SK-N-SH treated with all-trans-retinoic acid at 6 μM for 48 hours (cell line): Measurements from ENCODE around the gene CCDC178.

ENCODE experiments used
- ATAC-seq: fragments of 200-7000 bp; cut with Tn5 transposase; 3 replicates; pipeline ENCODE4 v1.9.1; 2020; ENCODE audit warnings: mild to moderate bottlenecking, moderate library complexity
- ARNTL ChIP-seq: fragments of 450-650 bp; formaldehyde crosslinking; IDR thresholded peaks from 2 replicates; pipeline ENCODE4 v1.5.0; 2020; ENCODE audit warnings: low read depth, mild to moderate bottlenecking, moderate library complexity, borderline replicate concordance
- BACH2 ChIP-seq: fragments of 250-450 bp; sonication (Bioruptor Pico); IDR thresholded peaks from 2 replicates; pipeline ENCODE4 v1.9.0; 2021; ENCODE audit warnings: mild to moderate bottlenecking, borderline replicate concordance
- CSDC2 ChIP-seq: fragments of 250-450 bp; sonication (Bioruptor Pico); IDR thresholded peaks from 2 replicates; pipeline ENCODE4 v1.5.0; 2020; ENCODE audit warnings: mild to moderate bottlenecking, moderate library complexity
- CSRNP3 ChIP-seq: fragments of 250-450 bp; sonication (Bioruptor Pico); IDR thresholded peaks from 2 replicates; pipeline ENCODE4 v1.5.1; 2021; ENCODE audit warnings: mild to moderate bottlenecking, moderate library complexity
- ESRRG ChIP-seq: fragments of 250-450 bp; sonication (Bioruptor Pico); IDR thresholded peaks from 2 replicates; pipeline ENCODE4 v1.6.1; 2021; ENCODE audit warnings: mild to moderate bottlenecking
- ISL1 ChIP-seq: fragments of 250-450 bp; sonication (Bioruptor Pico); IDR thresholded peaks from 2 replicates; pipeline ENCODE4 v2.1.2; 2022; ENCODE audit warnings: mild to moderate bottlenecking, moderate library complexity
- OSR1 ChIP-seq: fragments of 250-450 bp; sonication (Bioruptor Pico); IDR thresholded peaks from 2 replicates; pipeline ENCODE4 v1.8.0; 2022; ENCODE audit warnings: moderate library complexity, mild to moderate bottlenecking, inconsistent platforms
- PATZ1 ChIP-seq: fragments of 250-450 bp; sonication (Bioruptor Pico); IDR thresholded peaks from 2 replicates; pipeline ENCODE4 v1.8.0; 2020; ENCODE audit warnings: mild to moderate bottlenecking, moderate library complexity, borderline replicate concordance
- POU6F1 ChIP-seq: fragments of 250-450 bp; sonication (Bioruptor Pico); IDR thresholded peaks from 2 replicates; pipeline ENCODE4 v1.8.0; 2021; ENCODE audit warnings: low read depth, mild to moderate bottlenecking, moderate library complexity, borderline replicate concordance
- PPARA ChIP-seq: fragments of 250-450 bp; sonication (Bioruptor Pico); IDR thresholded peaks from 2 replicates; pipeline ENCODE4 v1.5.0; 2020; ENCODE audit warnings: mild to moderate bottlenecking, borderline replicate concordance
- RARB ChIP-seq: fragments of 250-450 bp; sonication (Bioruptor Pico); IDR thresholded peaks from 2 replicates; pipeline ENCODE4 v1.8.0; 2021; ENCODE audit warnings: mild to moderate bottlenecking, moderate library complexity
- TCF4 ChIP-seq: fragments of 250-450 bp; sonication (Bioruptor Pico); IDR thresholded peaks from 2 replicates; pipeline ENCODE4 v1.8.0; 2021; ENCODE audit warnings: mild to moderate bottlenecking, moderate library complexity, borderline replicate concordance
- TOX ChIP-seq: fragments of 250-450 bp; sonication (Bioruptor Pico); IDR thresholded peaks from 2 replicates; pipeline ENCODE4 v1.8.0; 2021; ENCODE audit warnings: mild to moderate bottlenecking, moderate library complexity, borderline replicate concordance
- TSHZ2 ChIP-seq: fragments of 250-450 bp; sonication (Bioruptor Pico); IDR thresholded peaks from 2 replicates; pipeline ENCODE4 v1.5.0; 2020; ENCODE audit warnings: mild to moderate bottlenecking, moderate library complexity
- ZFP3 ChIP-seq: fragments of 250-450 bp; sonication (Bioruptor Pico); IDR thresholded peaks from 2 replicates; pipeline ENCODE4 v1.5.0; 2020; ENCODE audit warnings: mild to moderate bottlenecking, moderate library complexity
- ZFP30 ChIP-seq: fragments of 450-650 bp; formaldehyde crosslinking; IDR thresholded peaks from 2 replicates; pipeline ENCODE4 v1.5.0; 2022; ENCODE audit warnings: mild to moderate bottlenecking, moderate library complexity
- ZNF565 ChIP-seq: fragments of 450-650 bp; formaldehyde crosslinking; conservative IDR thresholded peaks from 2 replicates; pipeline ENCODE4 v1.5.0; 2020; ENCODE audit warnings: low read depth, mild to moderate bottlenecking, moderate library complexity
- ZNF8 ChIP-seq: fragments of 450-650 bp; formaldehyde crosslinking; IDR thresholded peaks from 2 replicates; pipeline ENCODE4 v1.5.0; 2020; ENCODE audit warnings: mild to moderate bottlenecking, moderate library complexity

The CCDC178 gene

GRCh38 chr18:33115476-33115875, 325.0 kb downstream of the CCDC178 start:
- TF ChIP-seq CSRNP3 (CRISPR knock-in tag) (no peak), ISL1 (no peak), POU6F1 (CRISPR knock-in tag) (no peak), BACH2 (CRISPR knock-in tag) (no peak), RARB (CRISPR knock-in tag) (no peak), ARNTL (CRISPR knock-in tag) (no peak)
- ATAC-seq = no peak

- TF ChIP-seq OSR1 (no peak), ZFP3 (CRISPR knock-in tag) (no peak), CSDC2 (CRISPR knock-in tag) (no peak), ARNTL (CRISPR knock-in tag) (no peak), ISL1 (no peak), PPARA (no peak), TOX (CRISPR knock-in tag) (no peak), CSRNP3 (CRISPR knock-in tag) (no peak), ZNF565 (CRISPR knock-in tag) (no peak), ESRRG (CRISPR knock-in tag) (no peak), ZNF8 (no peak), TCF4 (no peak), ZFP30 (CRISPR knock-in tag) (no peak), PATZ1 (no peak), TSHZ2 (CRISPR knock-in tag) (no peak), BACH2 (CRISPR knock-in tag) (no peak)
- ATAC-seq = no peak
Measured at GRCh38 chr18:33114749-33115148, 325.8 kb downstream of the CCDC178 start.

GRCh38 chr18:33113416-33113815, 327.1 kb downstream of the CCDC178 start:
- TF ChIP-seq PPARA (no peak), TOX (CRISPR knock-in tag) (no peak), TSHZ2 (CRISPR knock-in tag) (no peak), RARB (CRISPR knock-in tag) (no peak), TCF4 (no peak)
- no peak for ATAC-seq
